Fibroblast of mammary gland (primary cell): ENCODE measurements around the gene ZNF208.

Experiments used
- DNase-seq: peaks from one replicate; pipeline ENCODE4 v3.0.0-alpha.2; 2010; ENCODE audit warnings: low read depth
- H3K4me3 ChIP-seq: 2 replicates; pipeline ENCODE4 v1.5.1; 2011; ENCODE audit warnings: low read depth, mild to moderate bottlenecking, low read length, moderate library complexity; ENCODE audit not compliant: control insufficient read depth
- TF ChIP-seq, protein P1 (sequence below): conservative IDR thresholded peaks from 2 replicates; pipeline ENCODE4 v1.5.1; 2011; ENCODE audit warnings: low read depth, low read length, inconsistent platforms; ENCODE audit not compliant: control insufficient read depth, insufficient read depth

The ZNF208 gene

DNA sequence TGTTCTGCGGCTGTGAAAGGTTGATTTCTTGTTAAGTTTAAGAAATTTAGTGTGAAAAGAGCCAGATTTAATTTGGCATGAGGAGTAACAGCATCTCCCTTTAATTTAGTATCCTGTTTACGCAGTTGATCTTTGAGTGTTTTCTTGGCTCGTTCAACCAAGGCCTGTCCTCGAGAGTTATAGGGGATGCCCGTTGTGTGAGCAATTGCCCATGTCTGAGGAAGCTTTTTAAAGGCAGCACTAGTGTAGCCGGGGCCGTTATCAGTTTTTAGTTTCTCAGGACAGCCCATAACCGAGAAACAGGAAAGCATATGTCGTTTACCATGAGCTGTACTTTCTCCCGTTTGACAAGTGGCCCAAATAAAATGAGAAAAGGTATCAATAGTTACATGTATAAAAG lies 127.2 kb downstream of the ZNF208 start:
- H3K4me3 ChIP-seq: no peak overlapping the region
- TF ChIP-seq, protein P1, sequence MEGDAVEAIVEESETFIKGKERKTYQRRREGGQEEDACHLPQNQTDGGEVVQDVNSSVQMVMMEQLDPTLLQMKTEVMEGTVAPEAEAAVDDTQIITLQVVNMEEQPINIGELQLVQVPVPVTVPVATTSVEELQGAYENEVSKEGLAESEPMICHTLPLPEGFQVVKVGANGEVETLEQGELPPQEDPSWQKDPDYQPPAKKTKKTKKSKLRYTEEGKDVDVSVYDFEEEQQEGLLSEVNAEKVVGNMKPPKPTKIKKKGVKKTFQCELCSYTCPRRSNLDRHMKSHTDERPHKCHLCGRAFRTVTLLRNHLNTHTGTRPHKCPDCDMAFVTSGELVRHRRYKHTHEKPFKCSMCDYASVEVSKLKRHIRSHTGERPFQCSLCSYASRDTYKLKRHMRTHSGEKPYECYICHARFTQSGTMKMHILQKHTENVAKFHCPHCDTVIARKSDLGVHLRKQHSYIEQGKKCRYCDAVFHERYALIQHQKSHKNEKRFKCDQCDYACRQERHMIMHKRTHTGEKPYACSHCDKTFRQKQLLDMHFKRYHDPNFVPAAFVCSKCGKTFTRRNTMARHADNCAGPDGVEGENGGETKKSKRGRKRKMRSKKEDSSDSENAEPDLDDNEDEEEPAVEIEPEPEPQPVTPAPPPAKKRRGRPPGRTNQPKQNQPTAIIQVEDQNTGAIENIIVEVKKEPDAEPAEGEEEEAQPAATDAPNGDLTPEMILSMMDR: no peak
- peak; percentile 27 for DNase-seq
